K562 (cell line): ENCODE results near the gene MS4A6E. TPM values are rescaled to one million over a fixed set of nuclear protein-coding genes. Genes with fewer than 3 reads are reported as not detected.

Experiments used
- ATAC-seq: fragments of 200-7000 bp; cut with Tn5 transposase; 3 replicates; pipeline ENCODE4 v1.9.1; 2020; ENCODE audit warnings: moderate library complexity
- BruUV-seq: library from RNA; stranded (reverse); fragments of 400-500 nt; replicated peaks from 2 replicates; lab custom pipeline; 2021; lab: Mats Ljungman, UMichigan
- CTCF ChIA-PET: fragments of 300-600 bp; formaldehyde crosslinking; extraction: SDS; loops from one replicate; lab custom pipeline; 2021; ENCODE audit warnings: low intra/inter-chr PET ratio; lab: Yijun Ruan, JAX
- POLR2A ChIA-PET: fragments of 300-600, 350-650 bp; sonication (Branson Sonifier 250); formaldehyde crosslinking; extraction: SDS; loops from one replicate; lab custom pipeline; 2021; ENCODE audit warnings: antibody characterized with exemption, inconsistent platforms; lab: Yijun Ruan, JAX
- DNase-seq, 4 experiments: peaks; one replicate each; pipeline versions ENCODE4 v3.0.0 to v3.0.0-alpha.2; 2011 to 2018; ENCODE audit warnings: low spot score in 3 of 4, mixed read lengths in 3 of 4; ENCODE audit errors: extremely low read depth in 1 of 4
- FAIRE-seq: peaks from 2 replicates; lab custom pipeline; 2011; peaks lifted over from hg19 to GRCh38; lab: Jason Lieb, UNC
- H2AFZ ChIP-seq: 2 replicates; pipeline ENCODE4 v1.6.0; 2011; ENCODE audit warnings: low read depth, low read length, control low read depth, inconsistent platforms
- H3K27ac ChIP-seq: fragments of 200-600 bp; 3 replicates; pipeline ENCODE4 v1.8.0; 2011; ENCODE audit warnings: low read depth, mild to moderate bottlenecking, control low read depth, inconsistent platforms, low read length, moderate library complexity, mixed read lengths; ENCODE audit errors: extremely low read depth
- H3K27me3 ChIP-seq, 2 experiments: fragments of 300-600 bp in 1 of 2; 2 replicates in 1 of 2; 3 replicates in 1 of 2; pipeline versions ENCODE4 v1.6.0 to v1.8.0; 2011; ENCODE audit warnings: inconsistent platforms in 2 of 2, low read length in 2 of 2, mild to moderate bottlenecking in 1 of 2, mixed read lengths in 1 of 2, moderate library complexity in 1 of 2; ENCODE audit not compliant: control insufficient read depth in 2 of 2, insufficient read depth in 2 of 2
- H3K36me3 ChIP-seq: fragments of 300-600 bp; 3 replicates; pipeline ENCODE4 v1.8.0; 2011; ENCODE audit warnings: mild to moderate bottlenecking, low read length, inconsistent platforms; ENCODE audit not compliant: control insufficient read depth, insufficient read depth
- H3K4me1 ChIP-seq, 2 experiments: fragments of 200-600 bp in 1 of 2; replicated peaks in 1 of 2; 2 replicates in 1 of 2; 3 replicates in 1 of 2; pipeline versions ENCODE4 v1.5.1 to v1.8.0; 2011; ENCODE audit warnings: inconsistent platforms in 2 of 2, low read length in 2 of 2, mild to moderate bottlenecking in 1 of 2, mixed read lengths in 1 of 2, moderate library complexity in 1 of 2; ENCODE audit not compliant: control insufficient read depth in 2 of 2, insufficient read depth in 2 of 2
- H3K4me2 ChIP-seq: 2 replicates; pipeline ENCODE4 v1.6.1; 2011; ENCODE audit warnings: low read length, control low read depth, inconsistent platforms, mixed read lengths; ENCODE audit not compliant: insufficient read depth
- H3K4me3 ChIP-seq: fragments of 200-600 bp; sonication (generic), shearing (Covaris generic); 2 replicates; pipeline ENCODE4 v1.5.1; 2016; ENCODE audit warnings: control low read depth, inconsistent platforms
- H3K79me2 ChIP-seq: fragments of 200-600 bp; 3 replicates; pipeline ENCODE4 v1.8.0; 2011; ENCODE audit warnings: low read length, inconsistent platforms; ENCODE audit not compliant: control insufficient read depth, insufficient read depth
- H3K9ac ChIP-seq, 2 experiments: 2 replicates each; pipeline versions ENCODE4 v1.6.0 to v1.6.1; 2011; ENCODE audit warnings: low read depth in 2 of 2, low read length in 2 of 2, control low read depth in 1 of 2, inconsistent platforms in 1 of 2, mild to moderate bottlenecking in 1 of 2, mixed read lengths in 1 of 2; ENCODE audit not compliant: insufficient read depth in 1 of 2
- H3K9me1 ChIP-seq: one replicate; pipeline ENCODE4 v1.6.0; 2011; ENCODE audit warnings: inconsistent platforms, mild to moderate bottlenecking, low read length, moderate library complexity; ENCODE audit not compliant: control insufficient read depth, insufficient read depth
- H3K9me3 ChIP-seq: replicated peaks from 2 replicates; pipeline ENCODE4 v1.5.1; 2011; ENCODE audit warnings: low read depth, low read length, inconsistent platforms; ENCODE audit not compliant: control insufficient read depth, insufficient read depth
- H4K20me1 ChIP-seq: replicated peaks from 2 replicates; pipeline ENCODE4 v1.6.1; 2011; ENCODE audit warnings: low read length, inconsistent platforms, mixed read lengths; ENCODE audit not compliant: control insufficient read depth, insufficient read depth
- ETV5 ChIP-seq: sonication (generic); formaldehyde crosslinking; IDR thresholded peaks from 2 replicates; pipeline ENCODE4 v1.4.0; 2020; ENCODE audit warnings: low read depth, mild to moderate bottlenecking, missing genetic modification reagents
- IRF2 ChIP-seq: sonication (generic); formaldehyde crosslinking; IDR thresholded peaks from 2 replicates; pipeline ENCODE4 v1.8.1; 2022; ENCODE audit warnings: mild to moderate bottlenecking, missing genetic modification reagents
- MED1 ChIP-seq: sonication (generic); formaldehyde crosslinking; IDR thresholded peaks from 2 replicates; pipeline ENCODE4 v1.8.1; 2023; ENCODE audit warnings: missing genetic modification reagents, borderline replicate concordance
- RBM25 ChIP-seq: fragments of 200-400 bp; formaldehyde crosslinking; IDR thresholded peaks from 2 replicates; pipeline ENCODE4 v1.6.1; 2018; ENCODE audit warnings: low read length, low read depth, moderate library complexity; ENCODE audit not compliant: severe bottlenecking
- RFX1 ChIP-seq: fragments of 450-650 bp; IDR thresholded peaks from 2 replicates; pipeline ENCODE4 v1.6.1; 2016; ENCODE audit warnings: mild to moderate bottlenecking, moderate library complexity
- RHOXF2B ChIP-seq: fragments of 250-450 bp; sonication (Bioruptor Pico); conservative IDR thresholded peaks from 2 replicates; pipeline ENCODE4 v1.5.1; 2021
- SP1 ChIP-seq: sonication (generic); formaldehyde crosslinking; IDR thresholded peaks from 2 replicates; pipeline ENCODE4 v1.8.1; 2022; ENCODE audit warnings: mild to moderate bottlenecking, missing genetic modification reagents
- TEAD1 ChIP-seq, 2 experiments: fragments of 450-650 bp in 1 of 2; sonication (generic) in 1 of 2; formaldehyde crosslinking; IDR thresholded peaks; 2 replicates each; pipeline versions ENCODE4 v1.4.0 to v1.8.0; 2020 to 2022; ENCODE audit warnings: mild to moderate bottlenecking in 2 of 2, missing genetic modification reagents in 1 of 2
- ZBTB43 ChIP-seq: sonication (generic); formaldehyde crosslinking; IDR thresholded peaks from 2 replicates; pipeline ENCODE4 v1.8.0; 2023; ENCODE audit warnings: mild to moderate bottlenecking, missing genetic modification reagents
- ZFP91 ChIP-seq: sonication (generic); formaldehyde crosslinking; IDR thresholded peaks from 2 replicates; pipeline ENCODE4 v1.8.0; 2022; ENCODE audit warnings: mild to moderate bottlenecking, missing genetic modification reagents
- ZNF217 ChIP-seq: sonication (generic); formaldehyde crosslinking; IDR thresholded peaks from 2 replicates; pipeline ENCODE4 v1.8.0; 2022; ENCODE audit warnings: mild to moderate bottlenecking, missing genetic modification reagents
- ZNF785 ChIP-seq: fragments of 250-450 bp; sonication (Bioruptor Pico); IDR thresholded peaks from 2 replicates; pipeline ENCODE4 v1.4.0; 2020; ENCODE audit warnings: mild to moderate bottlenecking
- WGBS: fragments of 100-300 bp; shearing (Covaris generic); methylation state at CpG from one replicate; pipeline ENCODE4 v1.1.6; 2016; ENCODE audit warnings: low coverage, mixed read lengths; ENCODE audit not compliant: insufficient coverage; ENCODE audit errors: missing lambda C conversion rate; 5-methylcytosine and 5-hydroxymethylcytosine counted together
- in situ Hi-C: fragments of 300-500 bp; cut with MboI; formaldehyde crosslinking; loops from 4 replicates; pipeline ENCODE4 v1.15.0; 2018; ENCODE audit warnings: inconsistent platforms, mixed read lengths
- intact Hi-C: fragments of 100-400 bp; cut with micrococcal nuclease; formaldehyde crosslinking; loops from 2 replicates; pipeline ENCODE4 v1.14.2; 2022
- polyA plus RNA-seq, 8 experiments: library from polyadenylated mRNA; depleted of rRNA in 4 of 8; stranded (reverse) in 5 of 8; unstranded in 3 of 8; fragments of >200 nt; fragmentation: Nextera tagmentation in 2 of 8; fragmentation: Illumina TruSeq in 1 of 8; extraction: Ambion mirVana in 2 of 8; extraction: Trizol in 1 of 8; gene quantifications; 2 replicates each; pipeline versions ENCODE4 v1.2.1 to v1.2.3, GENCODE V29; 2011 to 2014; ENCODE audit warnings: inconsistent platforms in 1 of 8, missing spikeins in 1 of 8
- total RNA-seq, 7 experiments: library from RNA; depleted of rRNA in 6 of 7; stranded (reverse); fragments of >200 nt in 6 of 7; fragmentation: Illumina TruSeq in 2 of 7; extraction: Trizol in 2 of 7; gene quantifications; 2 replicates each; pipeline versions ENCODE4 v1.2.1 to v1.2.3, GENCODE V29; 2011 to 2021; ENCODE audit warnings: low replicate concordance in 1 of 7

MS4A6E gene
- total and polyA plus RNA-seq, 9 of the 15 experiments (the other 6 are each of a cell fraction or from before 2014, with no cell fraction given), result 0.13 to 0.15 TPM; not detected in 7

- H4K20me1 ChIP-seq, result no peaks in the 10 kb centered on the region
- no peaks in the 10 kb centered on the region for H3K27me3 ChIP-seq
- BruUV-seq, result no TSS peak
- H3K27ac ChIP-seq, result no peak overlapping the region
- no peaks in the 10 kb centered on the region for H3K9me3 ChIP-seq
- H3K4me2 ChIP-seq, result no peak overlapping the region
- no peak for FAIRE-seq
- no peak overlapping the region for H3K4me3 ChIP-seq
- H3K4me1 ChIP-seq, result no peaks in the 10 kb centered on the region
- ChIA-PET CTCF (no interaction called here), POLR2A (no interaction called here)
- H3K9ac ChIP-seq, result no peak overlapping the region
- TF ChIP-seq RFX1, result peak; percentile 19; the same call in 1 of the 2 replicates
- no peak for TF ChIP-seq TEAD1 (CRISPR knock-in tag; IDR thresholded peaks at IDR 0.05)
- WGBS, result 3% methylated on average over 2 of the region's 2 CpGs
- in situ Hi-C loops, result no loop called here
- no peaks in the 10 kb centered on the region for H3K9me1 ChIP-seq
- H3K79me2 ChIP-seq, result no peaks in the 10 kb centered on the region
- intact Hi-C loops, result no loop called here
- no peak for ATAC-seq
- no peak for DNase-seq
- H3K36me3 ChIP-seq, result no peaks in the 10 kb centered on the region
- no peak overlapping the region for H2AFZ ChIP-seq
These were observed 34.9 kb upstream of the MS4A6E start for GRCh38 chr11:60292145-60292544.

- Histone ChIP-seq H3K27me3 (no peaks in the 10 kb centered on the region), H3K4me2 (no peak overlapping the region), H3K9ac (no peak overlapping the region), H3K9me3 (no peaks in the 10 kb centered on the region), H3K9me1 (no peaks in the 10 kb centered on the region), H3K4me1 (no peaks in the 10 kb centered on the region), H3K27ac (no peak overlapping the region), H2AFZ (no peak overlapping the region), H3K79me2 (no peaks in the 10 kb centered on the region), H4K20me1 (no peaks in the 10 kb centered on the region), H3K36me3 (no peaks in the 10 kb centered on the region), H3K4me3 (no peak overlapping the region)
- 19% methylated on average over 3 of the region's 3 CpGs for WGBS
- intact Hi-C loops, result no loop called here
- in situ Hi-C loops, result no loop called here
- DNase-seq, result no peak
- FAIRE-seq, result no peak
- BruUV-seq, result no TSS peak
- ChIA-PET CTCF (no interaction called here), POLR2A (no interaction called here)
- ATAC-seq, result no peak
- no peak for TF ChIP-seq ZNF217 (CRISPR knock-in tag)
- TF ChIP-seq RBM25, result no peak
- no peak for TF ChIP-seq MED1 (CRISPR knock-in tag)
- no peak for TF ChIP-seq SP1 (CRISPR knock-in tag)
- no peak for TF ChIP-seq ZNF785 (CRISPR knock-in tag)
- no peak for TF ChIP-seq RHOXF2B (CRISPR knock-in tag)
- TF ChIP-seq IRF2 (CRISPR knock-in tag), result no peak
- TF ChIP-seq ETV5 (CRISPR knock-in tag), result no peak
- no peak for TF ChIP-seq ZBTB43
- TF ChIP-seq ZFP91 (CRISPR knock-in tag), result no peak
These were observed 25.9 kb upstream of the MS4A6E start for GRCh38 chr11:60301178-60301577.
